SH-SY5Y (cell line): ENCODE data around the gene FBXL16.

Experiments used
- GATA2 ChIP-seq: IDR thresholded peaks from 2 replicates; pipeline ENCODE4 v1.6.1; 2011; ENCODE audit warnings: mild to moderate bottlenecking, low read depth, low read length
- GATA3 ChIP-seq: IDR thresholded peaks from 2 replicates; pipeline ENCODE4 v1.6.1; 2011; ENCODE audit warnings: low read depth, mild to moderate bottlenecking, low read length, moderate library complexity

- TF ChIP-seq GATA2 (no peak), GATA3 (no peak)
Observed at GRCh38 chr16:684961-685696, 20.5 kb downstream of the FBXL16 start.
